Thyroid gland (tissue), 4 donors: Measurements from ENCODE around the gene ANKRD63. TPM values are rescaled to one million over a fixed set of nuclear protein-coding genes. Genes with fewer than 3 reads are reported as not detected.

Experiments used
- DNase-seq, 2 donors: peaks; one replicate each; pipeline ENCODE4 v3.0.0-alpha.2; 2019
- H3K27ac ChIP-seq, 3 donors: fragments of 200-600 bp; sonication (generic); 1 replicate in 2 of 3; 2 replicates in 1 of 3; pipeline ENCODE4 v1.5.1; 2016 to 2019; ENCODE audit warnings: mild to moderate bottlenecking in 1 of 3, moderate library complexity in 1 of 3
- H3K27me3 ChIP-seq: fragments of 200-600 bp; sonication (generic); one replicate; pipeline ENCODE4 v1.5.1; 2019
- H3K36me3 ChIP-seq, 2 donors: fragments of 200-600 bp; sonication (generic); one replicate each; pipeline ENCODE4 v1.5.1; 2016 to 2019
- H3K4me1 ChIP-seq, 2 donors: fragments of 200-600 bp; sonication (generic); one replicate each; pipeline ENCODE4 v1.5.1; 2017 to 2019
- H3K4me3 ChIP-seq, 3 donors: fragments of 200-600 bp; sonication (generic); replicated peaks in 1 of 3; 1 replicate in 2 of 3; 2 replicates in 1 of 3; pipeline ENCODE4 v1.5.1; 2016; ENCODE audit warnings: mild to moderate bottlenecking in 1 of 3
- H3K9me3 ChIP-seq: fragments of 200-600 bp; sonication (generic); one replicate; pipeline ENCODE4 v1.5.1; 2017
- POLR2A ChIP-seq, 2 donors: fragments of 450-650 bp; IDR thresholded peaks; one replicate each; pipeline ENCODE4 v1.6.1; 2017; ENCODE audit warnings: antibody characterized with exemption in 2 of 2, mild to moderate bottlenecking in 2 of 2, moderate library complexity in 1 of 2
- WGBS, 2 donors: methylation state at CpG; one replicate each; pipeline ENCODE4 v1.1.5; 2017; 5-methylcytosine and 5-hydroxymethylcytosine counted together
- intact Hi-C: fragments of 100-400 bp; cut with DNase I; formaldehyde crosslinking; loops from one replicate; pipeline ENCODE4 v1.15.1; 2023
- total RNA-seq, 4 donors: library from RNA; depleted of rRNA; stranded (reverse); fragments of >200 nt; gene quantifications; one replicate each; pipeline ENCODE4 v1.2.3, GENCODE V29; 2016
- TF ChIP-seq, protein P1 (sequence below), 6 experiments: fragments of 200-600 bp in 3 of 6; fragments of 450-650 bp in 3 of 6; sonication (generic) in 3 of 6; IDR thresholded peaks; one replicate each; pipeline ENCODE4 v1.5.1; 2016 to 2019; ENCODE audit warnings: antibody characterized with exemption in 6 of 6, mild to moderate bottlenecking in 2 of 6, inconsistent platforms in 1 of 6, moderate library complexity in 1 of 6

ANKRD63 gene, protein sequence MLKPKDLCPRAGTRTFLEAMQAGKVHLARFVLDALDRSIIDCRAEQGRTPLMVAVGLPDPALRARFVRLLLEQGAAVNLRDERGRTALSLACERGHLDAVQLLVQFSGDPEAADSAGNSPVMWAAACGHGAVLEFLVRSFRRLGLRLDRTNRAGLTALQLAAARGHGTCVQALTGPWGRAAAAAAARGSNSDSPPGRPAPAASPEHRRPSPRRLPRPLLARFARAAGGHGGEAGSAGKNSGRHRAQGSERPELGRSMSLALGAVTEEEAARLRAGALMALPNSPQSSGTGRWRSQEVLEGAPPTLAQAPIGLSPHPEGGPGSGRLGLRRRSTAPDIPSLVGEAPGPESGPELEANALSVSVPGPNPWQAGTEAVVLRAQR
- total RNA-seq, result 1 to 10 TPM in 1 of 4 donors, not detected in 3; 2.1 TPM

DNA sequence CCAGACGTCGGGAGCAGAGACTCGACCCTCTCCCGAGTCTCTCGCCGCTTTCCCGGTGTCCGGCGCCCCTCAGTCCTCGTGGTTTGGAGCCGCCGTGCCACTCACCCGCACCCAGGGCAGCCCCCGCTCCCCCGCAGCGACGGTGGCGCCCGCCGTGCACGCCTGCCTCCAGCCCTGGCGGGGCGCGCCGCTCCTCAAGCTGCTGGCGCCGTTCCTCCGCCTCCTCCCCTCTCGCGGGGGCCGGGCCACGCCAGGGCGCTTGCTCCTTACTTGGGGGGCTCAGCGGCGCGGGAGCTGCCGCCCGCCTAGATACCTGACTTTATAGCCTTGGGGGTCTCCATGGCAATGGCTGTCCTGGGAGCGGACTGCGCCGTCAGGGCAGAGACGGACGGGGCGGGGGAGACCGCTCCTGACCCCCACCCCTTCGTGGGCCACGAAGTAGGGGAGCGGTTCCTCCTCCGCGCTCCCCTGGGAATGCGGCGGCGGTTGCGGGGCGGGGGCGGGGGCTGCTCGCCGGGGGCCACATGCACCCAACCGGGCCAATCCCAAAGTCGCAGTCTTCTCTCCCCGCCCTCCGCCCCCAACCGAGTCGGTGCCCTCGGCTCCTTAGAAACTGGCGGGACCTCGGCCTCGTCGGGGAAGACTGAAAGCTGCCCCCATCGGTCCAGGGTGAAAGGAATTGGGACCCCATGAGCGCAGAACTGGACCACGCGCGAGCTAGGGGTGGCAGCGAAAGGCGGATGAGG, at the start of gene ANKRD63:
Gene ANKRD63 (minus strand): TSS at position 196 of the 746 bp plus-strand sequence. CDS start 478 bp downstream, outside the sequence.
- Histone ChIP-seq H3K27me3 (peaks cover 15% of the 10 kb centered on the region), H3K4me3 (peak within 1 kb of the TSS in 1 of 3 donors; percentile 29), H3K36me3 (no peaks in the 10 kb centered on the region), H3K9me3 (no peaks in the 10 kb centered on the region), H3K27ac (no peak within 1 kb of the TSS), H3K4me1 (peaks cover 21 to 45% of the 10 kb centered on the region in 2 donors)
- WGBS, 2 donors, result 0 to 8% methylated on average over 28 to 50 of the region's 76 CpGs
- intact Hi-C loops, result loop anchor here (5.0 kb wide), 2 partner anchors 74 to 139 kb away; partner anchors contain the start of gene DISP2
- DNase-seq, result peak; percentile 17 to 37
- no peak for TF ChIP-seq POLR2A (IDR thresholded peaks at IDR 0.05)
- TF ChIP-seq, protein P1, sequence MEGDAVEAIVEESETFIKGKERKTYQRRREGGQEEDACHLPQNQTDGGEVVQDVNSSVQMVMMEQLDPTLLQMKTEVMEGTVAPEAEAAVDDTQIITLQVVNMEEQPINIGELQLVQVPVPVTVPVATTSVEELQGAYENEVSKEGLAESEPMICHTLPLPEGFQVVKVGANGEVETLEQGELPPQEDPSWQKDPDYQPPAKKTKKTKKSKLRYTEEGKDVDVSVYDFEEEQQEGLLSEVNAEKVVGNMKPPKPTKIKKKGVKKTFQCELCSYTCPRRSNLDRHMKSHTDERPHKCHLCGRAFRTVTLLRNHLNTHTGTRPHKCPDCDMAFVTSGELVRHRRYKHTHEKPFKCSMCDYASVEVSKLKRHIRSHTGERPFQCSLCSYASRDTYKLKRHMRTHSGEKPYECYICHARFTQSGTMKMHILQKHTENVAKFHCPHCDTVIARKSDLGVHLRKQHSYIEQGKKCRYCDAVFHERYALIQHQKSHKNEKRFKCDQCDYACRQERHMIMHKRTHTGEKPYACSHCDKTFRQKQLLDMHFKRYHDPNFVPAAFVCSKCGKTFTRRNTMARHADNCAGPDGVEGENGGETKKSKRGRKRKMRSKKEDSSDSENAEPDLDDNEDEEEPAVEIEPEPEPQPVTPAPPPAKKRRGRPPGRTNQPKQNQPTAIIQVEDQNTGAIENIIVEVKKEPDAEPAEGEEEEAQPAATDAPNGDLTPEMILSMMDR (IDR thresholded peaks at IDR 0.05), result no peak

DNA sequence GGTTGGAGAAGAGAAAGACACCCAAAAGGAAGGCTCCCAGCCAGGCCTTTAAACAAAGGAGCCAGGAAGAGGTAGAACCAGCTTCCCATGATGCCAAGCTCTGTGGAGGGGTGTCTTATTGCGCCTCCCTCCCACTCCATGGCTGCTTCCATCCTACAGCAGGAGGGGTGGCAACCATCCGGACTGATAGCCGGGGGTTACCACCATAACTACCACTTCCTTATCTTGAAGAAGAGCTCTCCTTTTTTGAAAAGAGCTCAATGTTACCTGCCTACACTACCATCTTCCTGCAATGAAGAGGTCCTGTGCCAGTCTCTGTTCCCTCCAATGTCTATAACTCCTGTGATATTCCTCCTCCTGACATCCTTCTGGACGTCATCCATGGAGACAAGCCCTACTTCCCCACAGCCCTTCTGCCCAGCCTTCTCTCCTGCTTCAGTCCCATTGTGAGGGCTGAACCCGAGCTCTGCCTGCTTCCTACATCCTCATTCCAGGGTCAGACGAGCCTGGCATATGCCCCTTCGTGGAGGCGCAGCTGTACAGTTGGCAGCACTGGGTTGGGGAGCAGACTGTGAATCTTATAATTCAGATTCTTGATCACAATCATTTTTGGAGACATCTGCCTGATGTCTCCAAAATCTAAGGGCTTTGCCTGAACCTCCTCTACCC, 49.4 kb upstream of the ANKRD63 start:
- 81 to 83% methylated on average over 8 of the region's 8 CpGs for WGBS, 2 donors
- intact Hi-C loops, result no loop called here
- TF ChIP-seq, protein P1 (IDR thresholded peaks at IDR 0.05), result no peak
- TF ChIP-seq POLR2A (IDR thresholded peaks at IDR 0.05), result no peak
- Histone ChIP-seq H3K4me3 (no peak overlapping the region), H3K27ac (peak overlapping the region; percentile 95 to 99 (median 99)), H3K36me3 (peaks cover 19% of the 10 kb centered on the region in 2 donors), H3K9me3 (no peaks in the 10 kb centered on the region), H3K27me3 (no peaks in the 10 kb centered on the region), H3K4me1 (peaks cover 68 to 98% of the 10 kb centered on the region in 2 donors)
- no peak for DNase-seq

DNA sequence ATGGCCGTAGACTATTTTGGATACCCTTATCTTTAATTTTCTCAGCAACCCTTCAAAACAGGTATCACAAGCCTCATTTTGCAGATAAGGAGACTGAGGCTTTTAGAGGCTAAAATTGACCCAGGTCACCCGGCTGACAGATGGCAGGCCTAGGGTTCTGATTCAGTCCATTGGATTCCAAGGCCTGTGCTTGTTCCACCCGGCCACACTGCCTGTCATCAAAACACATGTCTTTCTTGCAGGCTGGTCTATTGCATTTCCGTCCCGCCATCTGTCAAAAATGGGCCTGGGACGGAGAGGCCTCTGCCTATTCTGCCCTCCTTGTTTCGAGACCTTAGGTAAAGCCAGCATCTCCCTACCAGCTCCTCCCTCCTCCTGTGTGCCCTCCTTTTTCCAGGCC, 48.8 kb upstream of the ANKRD63 start:
- Histone ChIP-seq H3K36me3 (peaks cover 15 to 19% of the 10 kb centered on the region in 2 donors), H3K27ac (peak overlapping the region; percentile 95 to 99 (median 99)), H3K4me3 (no peak overlapping the region), H3K4me1 (peaks cover 68 to 98% of the 10 kb centered on the region in 2 donors), H3K9me3 (no peaks in the 10 kb centered on the region), H3K27me3 (no peaks in the 10 kb centered on the region)
- DNase-seq, result no peak
- intact Hi-C loops, result no loop called here
- WGBS, 2 donors, result 96 to 97% methylated on average over 7 of the region's 7 CpGs
- TF ChIP-seq, protein P1 (IDR thresholded peaks at IDR 0.05), result no peak
- no peak for TF ChIP-seq POLR2A (IDR thresholded peaks at IDR 0.05)

DNA sequence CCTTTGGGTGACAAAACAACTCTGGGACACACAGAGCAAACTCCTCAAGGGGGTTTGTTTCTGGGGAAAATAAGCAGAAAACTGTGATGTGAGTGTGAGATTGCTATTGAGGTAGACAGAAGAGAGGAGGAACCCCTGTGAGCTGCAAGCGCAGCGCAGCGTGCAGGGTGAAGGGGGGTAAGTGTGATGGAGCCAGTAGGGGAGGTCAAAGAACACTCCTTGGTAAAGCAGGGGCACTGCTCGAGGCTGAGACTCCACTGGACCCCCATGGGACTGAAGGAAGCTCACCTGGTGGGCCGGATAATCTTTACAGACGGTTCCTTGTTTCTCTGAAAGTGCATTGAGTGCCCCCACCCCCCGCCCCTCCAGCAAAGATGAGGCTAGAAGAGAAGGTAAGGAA, 48.2 kb upstream of the ANKRD63 start:
- WGBS, 2 donors, result 86 to 92% methylated on average over 7 of the region's 7 CpGs
- Histone ChIP-seq H3K27me3 (no peaks in the 10 kb centered on the region), H3K27ac (peak overlapping the region; percentile 95 to 99 (median 99)), H3K9me3 (no peaks in the 10 kb centered on the region), H3K36me3 (peaks cover 10 to 14% of the 10 kb centered on the region in 2 donors), H3K4me3 (no peak overlapping the region), H3K4me1 (peaks cover 70 to 98% of the 10 kb centered on the region in 2 donors)
- no peak for TF ChIP-seq POLR2A (IDR thresholded peaks at IDR 0.05)
- TF ChIP-seq, protein P1 (IDR thresholded peaks at IDR 0.05), result no peak
- peak in 1 of 2 donors; percentile 21 for DNase-seq
- intact Hi-C loops, result no loop called here
